Body of pancreas (tissue), 4 donors: ENCODE measurements around the gene COL24A1. TPM values are rescaled to one million over a fixed set of nuclear protein-coding genes. Genes with fewer than 3 reads are reported as not detected.

Experiments
- ATAC-seq: fragments of 150-250 bp; one replicate; pipeline ENCODE4 v1.9.1; 2016
- DNase-seq, 4 donors: peaks; one replicate each; pipeline ENCODE4 v3.0.0-alpha.2; 2019
- H3K27ac ChIP-seq, 4 donors: fragments of 200-600 bp; sonication (generic); 1 replicate in 3 of 4; 2 replicates in 1 of 4; pipeline versions ENCODE4 v1.5.1 to v1.6.1; 2016 to 2019; ENCODE audit warnings: mild to moderate bottlenecking in 1 of 4, mixed read lengths in 1 of 4, moderate library complexity in 1 of 4
- H3K27me3 ChIP-seq, 2 donors: fragments of 200-600 bp; sonication (generic); one replicate each; pipeline ENCODE4 v1.6.0; 2016; ENCODE audit warnings: mild to moderate bottlenecking in 1 of 2
- H3K36me3 ChIP-seq, 2 donors: fragments of 200-600 bp; sonication (generic); replicated peaks in 1 of 2; 2 replicates each; pipeline ENCODE4 v1.5.1; 2016; ENCODE audit warnings: low read depth in 2 of 2; ENCODE audit not compliant: insufficient read depth in 1 of 2
- H3K4me1 ChIP-seq: fragments of 200-600 bp; sonication (generic); one replicate; pipeline ENCODE4 v1.6.0; 2016
- H3K4me3 ChIP-seq, 2 donors: fragments of 200-600 bp; sonication (generic); 1 replicate in 1 of 2; 2 replicates in 1 of 2; pipeline ENCODE4 v1.5.1; 2016 to 2019
- H3K9me3 ChIP-seq, 3 donors: fragments of 200-600 bp; sonication (generic); 1 replicate in 2 of 3; 2 replicates in 1 of 3; pipeline ENCODE4 v1.5.1; 2016
- CTCF ChIP-seq, 7 experiments: fragments of 450-650 bp in 4 of 7; fragments of 200-600 bp in 3 of 7; sonication (generic) in 3 of 7; IDR thresholded peaks; one replicate each; pipeline ENCODE4 v1.5.1; 2016 to 2019; ENCODE audit warnings: antibody characterized with exemption in 7 of 7
- POLR2A ChIP-seq, 3 donors: fragments of 450-650 bp; IDR thresholded peaks; one replicate each; pipeline ENCODE4 v1.6.1; 2016; ENCODE audit warnings: antibody characterized with exemption in 3 of 3, mild to moderate bottlenecking in 2 of 3
- WGBS, 2 donors: methylation state at CpG; one replicate each; pipeline ENCODE4 v1.1.5; 2017; 5-methylcytosine and 5-hydroxymethylcytosine counted together
- intact Hi-C: fragments of 100-400 bp; cut with DNase I; formaldehyde crosslinking; loops from one replicate; pipeline ENCODE4 v1.15.1; 2023
- total RNA-seq, 2 donors: library from RNA; depleted of rRNA; stranded (reverse); fragments of >200 nt; gene quantifications; one replicate each; pipeline ENCODE4 v1.1.0, GENCODE V29; 2016

The COL24A1 gene
- total RNA-seq, 2 donors from 2014 or later: under 0.01 TPM; not detected in 1

GRCh38 chr1:85900921-85901320 lies 255.7 kb downstream of the COL24A1 start:
- H3K4me3 ChIP-seq: no peak overlapping the region
- intact Hi-C loops: no loop called here
- ATAC-seq: no peak
- H3K27me3 ChIP-seq: no peaks in the 10 kb centered on the region
- no peak for DNase-seq
- H3K4me1 ChIP-seq: no peaks in the 10 kb centered on the region
- H3K36me3 ChIP-seq: no peaks in the 10 kb centered on the region
- H3K27ac ChIP-seq: no peak overlapping the region
- no peaks in the 10 kb centered on the region for H3K9me3 ChIP-seq
- TF ChIP-seq CTCF (IDR thresholded peaks at IDR 0.05) (no peak), POLR2A (IDR thresholded peaks at IDR 0.05) (no peak)

GRCh38 chr1:85898861-85899260 lies 257.7 kb downstream of the COL24A1 start:
- DNase-seq: no peak
- intact Hi-C loops: no loop called here

GRCh38 chr1:85894651-85895050 lies 261.9 kb downstream of the COL24A1 start:
- intact Hi-C loops: no loop called here
- peak in 5 of 7 experiments; percentile 7 to 36 (median 27) for TF ChIP-seq CTCF (IDR thresholded peaks at IDR 0.05)
- TF ChIP-seq POLR2A (IDR thresholded peaks at IDR 0.05): no peak
- no peak overlapping the region for H3K27ac ChIP-seq
- H3K36me3 ChIP-seq: no peaks in the 10 kb centered on the region
- no peak overlapping the region for H3K4me3 ChIP-seq
- DNase-seq (peak in 3 of 4 donors; percentile 23 to 52 (median 23)), ATAC-seq (no peak)
- 15 to 18% methylated on average over 4 of the region's 4 CpGs for WGBS, 2 donors
- H3K4me1 ChIP-seq: no peaks in the 10 kb centered on the region
- H3K27me3 ChIP-seq: no peaks in the 10 kb centered on the region
- H3K9me3 ChIP-seq: no peaks in the 10 kb centered on the region

More at GRCh38 chr1:85898861-85899260, 257.7 kb downstream of the COL24A1 start:
- no peaks in the 10 kb centered on the region for H3K9me3 ChIP-seq
- no peak overlapping the region for H3K27ac ChIP-seq
- H3K4me3 ChIP-seq: no peak overlapping the region
- H3K4me1 ChIP-seq: no peaks in the 10 kb centered on the region
- TF ChIP-seq POLR2A (IDR thresholded peaks at IDR 0.05) (no peak), CTCF (IDR thresholded peaks at IDR 0.05) (no peak)
- H3K36me3 ChIP-seq: no peaks in the 10 kb centered on the region
- no peaks in the 10 kb centered on the region for H3K27me3 ChIP-seq
- 63 to 72% methylated on average over 2 of the region's 2 CpGs for WGBS, 2 donors
- no peak for ATAC-seq

- Histone ChIP-seq H3K27me3 (no peaks in the 10 kb centered on the region), H3K9me3 (no peaks in the 10 kb centered on the region), H3K27ac (no peak overlapping the region), H3K4me3 (no peak overlapping the region), H3K36me3 (no peaks in the 10 kb centered on the region), H3K4me1 (no peaks in the 10 kb centered on the region)
- ATAC-seq: no peak
- DNase-seq: no peak
- no peak for TF ChIP-seq POLR2A (IDR thresholded peaks at IDR 0.05)
- TF ChIP-seq CTCF (IDR thresholded peaks at IDR 0.05): no peak
- WGBS, 2 donors: 88 to 93% methylated on average over 2 of the region's 2 CpGs
- intact Hi-C loops: no loop called here
Measured at GRCh38 chr1:85892366-85892765, 264.2 kb downstream of the COL24A1 start.

- H3K27ac ChIP-seq: no peak overlapping the region
- DNase-seq: no peak
- no peaks in the 10 kb centered on the region for H3K36me3 ChIP-seq
- no peaks in the 10 kb centered on the region for H3K27me3 ChIP-seq
- WGBS, 2 donors: 82 to 91% methylated on average over 2 of the region's 2 CpGs
- ATAC-seq: no peak
- H3K9me3 ChIP-seq: no peaks in the 10 kb centered on the region
- no peaks in the 10 kb centered on the region for H3K4me1 ChIP-seq
- intact Hi-C loops: no loop called here
- TF ChIP-seq CTCF (IDR thresholded peaks at IDR 0.05): no peak
- TF ChIP-seq POLR2A (IDR thresholded peaks at IDR 0.05): no peak
- no peak overlapping the region for H3K4me3 ChIP-seq
Measured at GRCh38 chr1:85889870-85890269, 266.7 kb downstream of the COL24A1 start.
